Activated T-cell treated with anti-CD3 and anti-CD28 coated beads, Interleukin-2, amount 50 U/mL, for 48 hours (primary cell): Measurements from ENCODE around the gene LSM3.

Experiments used
- DNase-seq, 2 experiments: peaks; one replicate each; pipeline ENCODE4 v3.0.0-alpha.2; 2020

The LSM3 gene

DNA sequence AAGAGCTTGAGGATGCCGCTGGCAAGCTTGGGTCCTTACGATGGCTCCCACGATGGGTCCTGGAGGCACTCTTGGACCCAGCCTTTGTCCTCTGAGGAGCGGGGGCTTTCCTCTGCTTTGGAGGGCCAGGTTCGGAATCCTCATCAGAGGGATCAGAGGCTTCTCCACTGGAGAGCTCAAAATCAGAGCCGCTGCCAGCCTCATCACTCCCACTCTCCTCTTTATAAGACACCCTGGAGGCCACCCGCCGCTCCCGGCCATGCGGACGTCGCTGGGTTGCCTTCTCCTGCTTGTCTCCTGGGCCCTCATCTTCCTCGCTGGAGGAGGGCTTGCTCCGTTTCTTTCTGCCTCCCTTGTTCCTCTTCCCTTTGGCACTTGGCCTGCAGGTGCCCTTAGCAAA is 20.2 kb upstream of the LSM3 start:
- DNase-seq, result no peak

DNA sequence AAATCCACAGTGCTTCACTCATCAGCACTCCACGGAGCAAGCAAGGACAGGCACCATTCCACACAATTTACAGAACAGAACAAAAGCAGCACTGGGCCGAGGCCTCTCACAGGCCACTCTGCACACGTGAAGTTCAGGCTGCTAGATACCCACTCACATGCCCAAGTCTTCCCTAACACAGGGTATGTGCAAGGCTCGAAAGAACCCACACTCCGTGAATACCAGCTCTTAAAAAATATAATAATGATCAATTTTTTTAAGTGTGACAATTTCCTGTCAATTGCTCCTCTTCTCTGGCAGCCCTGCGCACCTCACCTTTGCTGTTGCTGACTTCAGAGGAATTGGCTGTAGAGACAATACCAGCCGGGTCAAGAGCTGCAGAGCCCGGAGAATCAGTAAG is 19.2 kb upstream of the LSM3 start:
- no peak for DNase-seq

DNA sequence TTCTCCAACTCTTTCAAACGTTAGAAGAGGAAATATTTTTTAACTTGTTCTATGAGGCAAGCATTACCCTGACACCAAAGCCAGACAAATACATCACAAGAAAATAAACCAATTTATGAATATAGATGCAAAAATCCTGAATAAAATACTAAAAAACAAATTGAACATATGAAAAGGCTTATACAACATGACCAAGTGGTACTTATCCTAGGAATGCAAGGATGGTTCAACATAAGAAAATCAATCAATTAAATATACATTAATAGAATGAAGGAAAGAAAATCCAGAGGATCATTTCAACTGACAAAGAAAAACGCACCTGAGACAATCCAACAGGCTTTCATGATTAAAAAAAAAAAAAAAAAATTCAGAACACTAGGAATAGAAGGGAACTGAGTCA is 17.3 kb upstream of the LSM3 start:
- no peak for DNase-seq

DNA sequence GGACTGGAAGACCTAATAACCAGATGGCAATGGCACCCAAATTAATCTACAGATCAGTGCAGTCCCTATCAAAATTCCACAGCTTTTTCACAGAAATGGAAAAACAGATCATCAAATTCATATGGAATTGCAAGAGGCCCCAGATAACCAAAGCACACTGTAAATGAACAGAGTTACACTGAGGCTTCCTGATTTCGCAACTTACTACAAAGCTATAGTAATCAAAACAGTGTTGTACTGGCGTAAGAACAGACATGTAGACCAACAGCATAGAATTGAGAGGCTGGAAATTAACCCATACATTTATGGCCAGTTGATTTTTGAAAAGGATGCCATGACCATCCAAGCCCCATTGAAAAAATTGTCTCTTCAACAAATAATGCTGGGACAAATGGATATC is 16.4 kb upstream of the LSM3 start:
- no peak for DNase-seq

DNA sequence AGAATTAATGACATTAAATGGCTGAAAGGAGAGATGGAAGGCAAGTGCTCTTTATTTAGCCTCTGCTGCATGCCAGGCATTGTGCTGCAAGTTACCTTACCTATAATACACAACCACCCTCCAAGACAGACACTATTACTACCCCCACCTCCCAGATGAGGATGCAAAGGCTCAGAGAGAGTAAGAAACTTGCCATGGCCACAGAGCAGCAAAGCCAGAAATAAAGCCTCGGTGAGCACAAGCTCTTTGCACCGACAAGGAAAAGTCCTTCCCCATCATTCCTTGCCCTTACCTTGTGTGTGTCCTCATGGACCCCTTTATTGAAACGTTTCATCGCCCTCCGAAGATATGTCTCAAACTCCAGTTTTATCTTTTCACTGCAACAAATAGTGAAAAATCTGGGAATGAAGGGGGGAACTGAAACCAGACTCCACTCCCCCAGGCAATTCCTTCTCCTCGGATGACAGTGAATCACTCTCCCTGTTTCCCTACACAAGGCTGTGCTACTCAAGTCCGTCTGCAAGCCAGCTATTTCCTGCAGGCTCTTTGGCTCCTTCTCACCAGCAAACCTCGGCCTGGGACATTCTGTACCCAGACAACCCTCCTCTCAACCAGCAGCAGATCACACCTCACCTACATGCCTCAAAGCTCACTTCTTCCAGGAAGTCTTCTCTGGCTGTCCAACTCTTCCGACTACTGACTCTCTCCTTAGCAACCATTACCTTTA is 11.6 kb upstream of the LSM3 start:
- DNase-seq, result no peak

DNA sequence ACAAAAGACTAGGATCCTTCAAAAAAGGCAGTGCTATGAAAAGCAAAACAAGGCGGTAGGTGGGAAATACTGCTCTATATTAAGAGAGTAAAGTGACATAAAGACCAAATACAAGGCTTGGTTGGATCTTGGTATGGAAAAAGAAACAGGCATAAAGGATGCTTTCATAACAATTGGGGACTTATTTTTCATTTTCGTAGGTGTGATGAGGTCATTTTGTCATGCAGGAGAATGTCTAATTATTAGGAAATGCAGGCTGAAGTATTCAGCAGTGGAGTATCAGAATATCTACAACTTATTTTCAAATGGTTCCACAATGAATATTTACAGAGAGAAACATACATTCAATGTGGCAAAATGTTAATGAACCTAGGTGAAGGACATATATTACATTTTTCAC is 9.2 kb upstream of the LSM3 start:
- DNase-seq, result no peak

DNA sequence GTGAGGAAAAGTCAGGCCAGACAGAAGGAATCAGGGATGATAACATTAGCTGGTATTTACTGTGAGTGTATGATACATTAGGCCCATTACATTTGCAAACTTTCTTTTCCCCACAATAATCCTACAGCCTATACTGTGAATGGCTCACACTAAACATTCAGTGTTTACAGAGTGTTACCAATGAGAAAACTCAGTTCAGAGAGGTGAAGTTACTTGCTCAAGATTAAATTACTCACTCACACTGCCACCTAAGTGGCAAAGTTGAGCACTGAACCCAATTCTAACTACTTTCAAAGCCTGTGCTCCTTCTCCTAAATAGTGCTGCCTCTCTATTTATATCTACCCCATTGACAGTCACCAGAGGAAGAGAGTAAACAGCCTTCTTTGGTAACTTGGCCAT is 8.7 kb upstream of the LSM3 start:
- DNase-seq, result no peak

DNA sequence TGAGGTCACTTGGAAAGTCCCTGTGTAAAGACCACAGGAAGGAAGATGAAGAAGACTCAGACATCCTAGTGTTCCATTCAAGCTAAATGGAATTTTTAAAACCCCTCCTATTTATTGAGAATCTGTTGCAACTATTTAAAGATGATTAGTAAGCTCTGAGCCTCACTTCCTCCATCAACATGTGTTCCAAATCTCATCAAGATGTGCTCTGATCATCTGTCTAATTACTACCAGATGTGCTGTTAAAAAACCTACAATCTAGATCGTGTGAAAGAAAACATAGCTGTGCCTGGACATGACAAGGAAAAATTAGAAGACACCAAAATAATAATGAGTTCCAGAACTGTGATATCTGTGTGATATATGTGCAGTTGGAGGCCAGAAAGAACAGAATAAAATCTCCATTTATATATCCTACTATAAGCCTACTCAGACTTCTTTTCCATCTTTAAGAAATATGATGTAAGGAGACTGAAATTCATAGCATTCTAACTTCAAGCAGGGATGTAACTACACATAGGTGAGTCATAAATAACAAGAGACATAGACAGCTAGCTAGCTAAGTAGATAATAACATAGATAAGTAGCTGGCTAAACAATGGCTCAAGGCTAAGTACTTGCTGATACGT is 8.0 kb upstream of the LSM3 start:
- DNase-seq, result no peak

DNA sequence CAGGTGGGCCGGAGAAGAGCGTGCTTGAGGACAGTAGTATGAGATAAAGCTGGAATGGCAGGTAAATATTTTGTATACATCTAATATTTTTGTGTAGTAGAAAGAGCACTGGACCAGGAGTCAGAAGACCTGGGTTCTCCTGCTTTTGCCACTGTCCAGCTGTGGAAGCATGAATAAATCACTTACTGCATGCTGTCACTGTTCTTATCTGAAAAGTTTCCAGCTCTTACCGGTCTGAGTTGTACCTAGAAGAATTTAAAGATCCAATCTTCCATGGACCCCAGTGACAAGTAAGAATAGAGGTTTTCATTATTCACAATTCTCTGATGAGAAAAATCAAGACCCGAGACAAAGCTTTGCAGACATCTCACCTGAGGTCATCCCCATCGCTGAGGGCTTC is 6.1 kb upstream of the LSM3 start:
- no peak for DNase-seq

DNA sequence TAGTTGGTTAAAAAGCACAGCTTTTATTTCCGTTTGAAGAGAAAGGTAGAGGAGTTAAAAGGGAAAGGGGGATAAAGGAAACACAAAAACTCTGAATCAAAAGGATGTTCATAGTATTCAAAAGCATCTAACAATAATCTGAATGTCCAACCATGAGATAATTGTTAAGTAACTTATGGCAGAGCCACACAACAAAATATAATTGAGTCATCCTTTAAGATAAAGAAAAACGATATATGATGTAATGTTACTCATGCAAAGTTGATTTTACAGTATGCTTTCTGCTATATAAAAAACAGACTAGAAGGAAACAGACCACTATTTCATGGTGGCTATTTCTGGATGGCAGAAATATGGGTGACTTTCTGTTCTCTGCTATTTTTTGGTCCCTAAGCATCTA is 4.1 kb upstream of the LSM3 start:
- no peak for DNase-seq

DNA sequence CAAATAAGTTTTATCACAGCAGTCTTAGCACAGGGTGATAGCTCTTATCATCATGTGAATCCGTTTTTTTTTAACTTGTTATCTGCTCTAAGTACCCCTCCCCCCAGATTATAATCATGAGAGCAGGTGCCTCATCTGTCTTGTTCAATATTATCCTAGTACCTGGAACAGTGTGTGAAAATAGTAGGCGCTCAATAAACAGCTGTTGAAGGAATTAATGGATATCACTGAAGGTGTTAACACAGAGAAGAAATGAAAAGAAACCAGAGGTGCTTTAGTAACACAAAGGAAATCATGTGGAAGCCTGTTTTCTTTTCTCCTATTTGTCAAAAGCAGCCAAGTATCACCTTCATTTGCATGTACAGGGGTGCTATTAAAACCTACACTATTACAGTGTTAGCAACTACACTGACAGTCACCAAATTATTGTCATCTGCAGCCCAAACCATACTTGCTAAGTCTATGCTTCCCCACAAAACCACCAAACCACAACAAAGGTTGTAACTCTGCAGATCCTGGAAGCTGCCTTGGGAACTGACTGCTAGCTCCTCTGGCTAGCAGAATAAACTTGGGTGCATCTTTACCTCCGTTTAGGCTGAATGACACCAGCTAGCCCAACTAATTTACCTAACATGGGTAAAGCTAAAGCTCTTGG is 3.1 kb upstream of the LSM3 start:
- DNase-seq, result peak; percentile 38 to 39

DNA sequence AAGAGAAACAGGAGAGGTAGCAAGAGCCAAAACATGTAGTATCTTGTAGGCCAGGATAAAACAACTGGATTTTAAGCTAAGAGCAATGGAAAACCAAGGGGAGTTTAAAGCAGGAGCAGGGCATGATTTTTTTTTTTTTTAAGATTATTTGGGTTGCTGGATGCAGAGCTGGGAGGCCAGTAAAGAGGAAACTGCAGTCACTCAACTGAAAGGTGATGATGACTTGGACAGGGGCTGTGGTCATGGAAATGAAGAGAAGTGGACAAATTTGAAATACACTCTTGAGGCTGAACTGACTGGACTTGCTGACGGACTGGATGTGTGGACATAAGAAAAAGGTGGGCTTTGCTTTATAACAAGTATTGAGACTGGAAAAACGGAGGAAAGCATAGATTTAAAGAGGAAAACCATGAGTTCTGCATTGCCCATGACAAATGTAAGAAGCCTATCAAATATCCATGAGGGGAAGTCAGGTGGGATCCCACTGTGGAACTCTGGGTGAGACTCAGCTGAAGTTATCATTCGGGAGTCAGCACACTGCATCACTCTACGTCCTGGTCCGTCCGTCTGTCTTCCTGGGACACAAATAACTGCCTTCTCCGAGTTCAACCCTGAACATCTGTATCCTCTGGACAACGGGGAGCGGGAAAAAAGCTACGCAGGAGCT is 904 bp upstream of the LSM3 start:
- DNase-seq, result no peak

DNA sequence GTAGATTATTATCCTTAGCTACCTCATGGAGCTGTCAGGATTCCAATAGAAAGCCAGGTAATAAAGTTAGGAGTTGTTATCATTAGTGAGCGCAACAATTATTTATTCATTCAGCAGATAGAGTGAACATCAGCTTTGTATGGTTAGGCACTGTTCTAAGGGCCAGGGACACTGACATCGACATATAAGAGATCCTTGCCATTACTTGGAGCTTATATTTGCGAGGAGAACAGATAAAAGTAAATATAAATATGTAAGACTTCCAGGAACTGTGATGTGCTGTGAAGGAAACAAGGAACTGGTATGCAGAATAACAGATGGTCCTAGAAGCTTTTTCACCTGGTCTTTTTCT is 473 bp downstream of the LSM3 start:
- DNase-seq, result no peak

DNA sequence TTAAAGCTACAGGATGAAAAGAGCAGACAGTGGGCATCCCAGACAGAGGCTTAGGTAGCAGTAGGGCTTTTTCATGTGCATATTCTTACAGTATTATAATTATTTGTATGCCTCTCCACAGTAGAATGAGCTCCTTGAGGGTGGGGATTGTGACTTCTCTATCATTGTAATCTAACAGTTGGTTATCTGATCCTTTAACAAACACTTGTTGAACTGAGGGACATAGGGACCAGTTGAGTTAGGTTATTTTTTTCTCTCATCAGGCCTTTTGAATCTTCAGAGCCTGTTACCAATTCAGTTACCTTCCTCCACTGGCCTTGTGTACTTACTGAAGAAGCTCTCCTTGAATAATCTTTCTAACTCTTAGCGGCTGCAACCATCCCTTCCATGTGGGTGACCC is 1.2 kb downstream of the LSM3 start:
- no peak for DNase-seq

DNA sequence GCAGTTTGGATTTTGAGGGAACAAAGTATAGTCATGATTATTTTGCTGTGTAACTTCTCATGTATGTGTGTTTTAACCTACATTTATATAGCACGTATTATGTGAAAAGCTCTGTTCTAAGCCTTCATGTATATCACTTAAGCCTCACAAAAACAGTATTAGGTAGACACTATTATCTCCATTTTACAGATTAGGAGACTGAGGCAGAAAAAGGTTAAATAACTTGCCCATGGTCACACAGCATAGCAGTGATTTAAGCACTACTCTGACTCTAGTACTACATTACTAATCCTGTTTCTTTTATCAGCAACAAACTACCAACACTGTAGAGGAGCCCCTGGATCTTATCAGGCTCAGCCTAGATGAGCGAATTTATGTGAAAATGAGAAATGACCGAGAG is 2.6 kb downstream of the LSM3 start:
- no peak for DNase-seq

DNA sequence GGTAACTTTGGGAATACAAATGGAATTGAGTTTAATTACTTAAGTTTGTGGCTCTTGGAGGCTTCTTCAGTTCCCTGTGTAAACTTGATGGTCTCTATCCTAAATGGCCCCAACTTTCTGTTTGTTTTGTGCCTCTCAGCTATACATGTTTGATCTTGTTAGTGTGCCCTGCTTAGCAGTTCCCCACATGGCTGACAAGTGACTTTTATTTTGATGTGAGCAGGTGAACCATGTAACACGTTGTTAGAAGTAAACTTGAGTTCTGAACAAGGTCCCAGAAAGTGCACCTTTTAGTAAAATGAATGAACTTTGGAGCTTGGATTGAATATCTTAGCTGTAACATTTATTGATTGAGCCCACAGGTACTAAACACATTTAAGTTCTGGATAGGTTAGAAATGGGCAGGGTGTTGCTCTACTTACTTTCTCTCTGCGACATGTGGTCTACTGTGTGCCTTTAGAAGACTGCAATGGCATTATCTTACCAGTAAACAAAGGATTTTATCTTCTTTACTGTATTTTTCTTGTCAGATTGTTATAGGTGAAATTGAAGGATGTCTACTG is 4.5 kb downstream of the LSM3 start:
- DNase-seq, result no peak

DNA sequence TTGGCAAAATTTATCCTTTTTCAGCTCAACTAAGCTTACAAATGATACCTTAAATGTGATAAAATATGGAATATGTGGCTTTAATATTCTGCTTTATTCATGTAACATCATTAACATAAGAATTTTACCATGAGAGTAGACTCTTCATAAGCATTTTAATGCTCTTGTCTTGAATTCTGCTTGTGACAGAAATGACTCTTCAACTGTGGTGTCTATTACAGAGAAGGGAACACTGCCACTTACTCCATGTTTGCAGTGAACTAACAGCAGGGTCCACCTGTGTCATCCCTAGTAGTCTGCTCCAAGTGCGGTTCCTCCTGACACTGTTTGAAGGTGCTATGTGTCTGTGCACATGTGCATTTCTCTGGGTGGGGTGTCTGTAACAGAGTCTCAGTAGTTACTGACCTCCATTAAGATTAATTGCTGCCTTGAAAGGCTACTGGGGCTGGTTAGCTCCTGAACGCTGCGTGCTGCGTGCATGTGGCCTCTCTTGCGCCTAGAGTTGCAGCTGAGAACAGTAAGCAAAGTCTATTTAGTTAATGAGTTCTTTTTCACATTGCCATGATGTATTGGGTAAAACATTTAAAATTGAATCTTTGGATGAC is 8.3 kb downstream of the LSM3 start:
- DNase-seq, result no peak

DNA sequence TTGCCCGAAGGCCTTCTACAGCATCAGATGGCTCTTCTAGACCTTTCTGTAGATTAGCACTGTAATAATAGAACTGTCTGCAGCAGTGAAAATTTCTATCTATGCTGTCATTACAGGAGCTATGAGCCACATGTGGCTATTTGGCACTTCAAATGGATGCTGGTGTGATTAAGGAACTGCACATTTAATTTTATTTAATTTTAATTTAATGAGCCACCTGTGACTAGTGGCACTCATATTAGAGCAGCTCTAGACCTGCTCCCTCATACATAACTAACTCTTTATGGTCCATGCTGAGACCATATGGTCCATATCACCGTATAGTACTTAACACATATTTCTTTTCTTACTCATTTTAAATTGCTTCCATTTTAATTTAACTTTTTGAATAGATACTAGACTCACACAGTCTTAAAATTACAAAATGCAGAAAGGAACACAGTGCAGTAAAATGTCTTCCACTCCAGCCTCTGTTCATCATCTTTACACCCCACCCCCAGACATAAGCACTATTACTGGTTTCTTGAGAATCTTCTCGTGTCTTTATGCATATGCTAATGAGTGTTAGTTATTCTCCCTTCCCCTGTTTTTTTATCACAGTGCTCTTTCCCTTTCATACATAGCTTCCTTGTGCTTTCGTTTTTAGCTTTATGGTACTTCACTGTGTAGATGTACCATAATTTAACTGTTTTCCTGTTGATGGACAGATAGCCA is 9.6 kb downstream of the LSM3 start:
- no peak for DNase-seq

DNA sequence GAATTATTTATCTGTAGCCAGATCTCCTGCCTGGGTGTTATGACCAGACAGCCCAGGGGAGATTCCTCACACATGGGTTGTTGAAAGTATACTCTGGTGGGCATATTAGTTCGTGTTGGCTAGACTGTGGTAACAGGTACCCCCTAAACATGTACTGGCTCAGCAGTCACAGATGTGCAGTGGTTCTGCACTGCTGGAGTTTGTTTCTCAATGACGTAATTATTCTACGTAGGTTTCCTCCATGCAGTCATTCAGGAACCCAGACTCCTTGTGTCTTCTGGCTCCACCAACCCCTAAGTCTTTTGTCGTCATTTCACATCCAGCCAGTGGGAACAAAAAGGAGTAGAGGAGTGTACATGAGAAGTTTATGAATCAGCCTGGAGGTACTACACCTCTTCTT is 16.2 kb downstream of the LSM3 start:
- DNase-seq, result no peak

DNA sequence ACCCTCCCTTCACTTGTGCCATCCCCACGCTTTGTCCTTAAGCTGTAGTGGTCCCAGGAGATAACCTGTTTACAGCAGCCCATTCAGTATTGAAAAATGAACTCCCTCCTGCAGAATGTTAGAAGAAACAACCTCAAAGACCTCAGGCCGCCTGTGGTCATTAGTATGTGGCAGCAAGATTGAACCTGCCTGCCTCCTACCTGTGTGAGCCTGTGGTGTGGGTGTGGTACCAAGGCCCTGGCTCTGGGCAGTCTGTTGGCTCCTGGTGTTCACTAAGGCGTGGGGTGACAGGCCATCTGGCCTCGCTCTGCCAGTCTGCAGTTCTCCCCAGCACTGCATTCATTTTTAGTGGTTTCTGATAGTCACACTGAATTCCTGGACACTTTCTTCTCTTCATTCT is 21.0 kb downstream of the LSM3 start:
- no peak for DNase-seq

DNA sequence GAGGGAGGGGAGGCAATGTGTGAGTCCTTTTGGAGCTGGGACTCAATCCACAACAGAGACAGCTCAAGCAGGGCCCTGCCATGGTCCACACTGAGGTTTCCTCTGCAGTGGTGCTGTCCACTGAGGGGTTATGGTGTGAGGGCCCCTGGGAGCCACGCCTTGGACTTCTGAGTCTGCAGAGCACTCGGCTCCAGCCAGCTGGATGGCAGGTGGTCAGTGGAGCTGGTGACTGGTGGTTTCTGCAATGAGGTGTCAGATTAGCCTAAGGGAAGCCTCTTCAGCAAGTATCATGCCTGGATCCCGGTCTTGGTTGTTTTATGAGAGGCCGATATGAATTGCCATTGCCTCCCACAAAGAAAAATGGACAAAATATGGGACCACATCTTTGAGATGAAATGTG is 21.7 kb downstream of the LSM3 start:
- DNase-seq, result no peak

DNA sequence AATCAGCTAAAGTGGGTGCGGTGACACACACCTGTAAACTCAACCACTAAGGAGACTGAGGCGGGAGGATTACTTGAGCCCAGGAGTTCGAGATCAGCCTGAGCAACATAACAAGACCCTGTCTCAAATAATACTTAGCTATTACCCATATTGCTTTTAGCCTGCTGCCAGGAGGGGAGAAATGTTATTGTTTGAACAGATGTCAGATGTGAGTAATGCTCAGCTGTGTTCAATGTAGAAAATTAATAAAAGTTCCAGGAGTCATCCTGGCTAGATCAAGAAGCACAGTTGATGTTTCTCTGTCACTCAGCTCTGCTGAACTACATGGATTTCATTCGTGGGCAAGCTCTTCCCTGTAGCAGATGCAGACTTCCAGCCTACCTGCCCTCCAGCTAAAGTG is 22.2 kb downstream of the LSM3 start:
- DNase-seq, result no peak
